Activated T-cell treated with anti-CD3 and anti-CD28 coated beads for 4 hours (primary cell): ENCODE measurements around the gene SLC13A5.
A peak's percentile ranks its signal among the peaks of the same experiment; 100 is the strongest.
"Not testable (repeated sequence)": the region's sequence is repeated elsewhere in the genome, so short reads cannot be mapped to it uniquely, and the experiment has no call there.

Experiments used
- DNase-seq: peaks from one replicate; pipeline ENCODE4 v3.0.0-alpha.2; 2020

SLC13A5 gene

DNA sequence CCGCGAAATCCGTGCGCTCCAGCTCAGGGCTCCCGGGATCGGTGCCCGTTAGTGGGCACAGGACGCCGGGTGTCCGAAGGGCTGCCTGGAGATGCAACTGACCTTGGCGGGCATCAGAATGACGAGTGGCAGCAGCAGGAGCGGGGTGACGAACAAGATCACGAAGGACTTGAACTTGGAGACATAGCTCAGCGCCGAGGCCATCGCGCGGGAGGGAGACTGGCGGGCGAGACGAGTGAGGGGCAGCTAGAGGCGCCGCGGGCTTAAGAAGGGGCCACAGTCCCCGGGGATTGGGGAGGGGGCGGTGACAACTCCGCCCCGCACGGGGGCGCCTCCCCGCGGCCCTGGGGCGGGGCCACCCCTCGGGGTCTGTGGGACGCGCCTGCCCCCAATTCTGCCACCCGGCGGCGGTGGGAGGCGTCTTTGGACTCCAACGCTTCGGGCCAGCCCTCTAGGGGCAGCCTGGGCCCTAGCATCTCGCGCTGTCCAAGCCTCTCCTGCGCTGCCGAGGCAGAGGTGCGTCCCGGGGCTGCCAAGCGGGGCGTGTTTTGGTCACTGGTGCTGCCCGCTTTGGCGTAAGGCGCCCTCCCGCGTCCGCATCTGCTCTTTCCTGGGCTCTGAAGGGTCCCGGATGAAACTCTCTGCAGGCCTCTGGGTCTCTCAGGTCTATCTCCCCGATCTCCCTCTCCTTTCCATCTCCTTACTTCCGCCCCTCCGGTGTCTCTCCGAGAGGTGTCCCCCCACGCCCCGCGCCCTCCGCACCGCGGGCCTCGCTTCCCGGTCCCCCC, at the start of gene SLC13A5:
TSS of gene SLC13A5 (minus strand) at position 240 of the 788 bp plus-strand sequence. CDS start at position 204, 36 bp downstream.
- no peak for DNase-seq

DNA sequence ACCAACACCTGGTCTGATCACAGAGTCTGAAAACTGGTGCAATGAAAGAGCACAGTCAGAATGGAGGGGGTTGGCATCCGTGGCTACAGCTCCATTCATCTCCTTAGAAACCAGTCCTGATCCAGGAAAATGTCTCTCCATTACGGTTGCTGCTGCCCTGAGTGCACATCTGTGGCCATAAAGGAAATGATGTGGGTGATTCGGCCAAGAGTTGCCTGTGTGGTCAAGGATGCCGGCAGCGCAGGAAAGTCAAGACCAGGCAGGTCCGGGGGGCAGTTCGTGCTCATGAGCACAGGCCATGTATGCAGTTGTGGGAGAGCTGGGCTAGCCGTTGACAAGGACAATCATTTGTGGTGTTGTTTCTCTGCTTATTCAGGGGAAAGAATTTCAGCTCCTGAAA, 48.6 kb upstream of the SLC13A5 start:
- no peak for DNase-seq

DNA sequence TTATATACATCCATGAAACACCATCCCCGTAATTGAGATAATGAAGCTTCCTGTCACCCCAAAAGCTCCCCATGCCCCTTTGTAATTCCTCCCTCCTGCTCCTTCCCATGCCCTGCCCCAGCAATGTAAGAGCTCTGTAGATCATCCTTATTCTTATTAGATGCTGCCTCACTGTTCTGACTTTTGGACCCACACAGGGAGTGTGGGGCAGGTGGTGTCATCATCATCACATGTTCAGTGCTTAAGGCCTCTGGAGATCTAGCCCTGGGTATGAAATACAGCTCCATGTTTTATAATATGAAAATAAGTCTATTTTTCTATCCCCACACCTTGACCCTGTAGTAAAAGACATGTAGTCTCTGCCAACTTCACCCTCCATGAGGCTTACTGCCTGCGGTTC, 44.6 kb upstream of the SLC13A5 start:
- no peak for DNase-seq

DNA sequence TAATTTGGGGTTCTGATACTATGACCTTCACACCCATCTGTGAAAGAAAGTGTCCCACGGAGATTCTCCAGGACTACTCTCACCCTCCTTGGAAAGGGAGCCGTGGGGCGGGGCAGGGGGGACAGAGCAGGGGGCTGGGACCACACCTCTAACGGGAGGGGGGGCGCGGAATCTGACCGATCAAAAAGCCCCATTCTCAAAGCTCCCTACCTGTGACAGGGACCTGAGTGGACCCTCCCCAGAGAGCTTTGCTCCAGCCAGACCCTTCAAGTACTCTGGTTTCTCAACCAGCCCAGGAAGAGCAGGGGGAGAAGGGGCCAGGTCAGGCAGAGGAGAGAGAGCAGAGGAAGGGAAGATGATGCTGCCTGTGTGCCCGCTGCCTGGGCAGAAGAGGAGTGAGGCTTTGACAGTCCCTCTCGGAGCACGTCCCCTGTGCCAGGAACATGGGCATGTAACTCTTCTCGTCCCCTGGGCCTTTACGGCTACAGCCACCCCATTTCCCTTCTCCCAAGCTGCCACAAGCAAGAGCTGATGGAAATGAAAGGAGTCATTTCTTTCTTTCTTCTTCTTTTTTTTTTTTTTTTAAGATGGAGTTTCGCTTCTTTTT, 43.4 kb upstream of the SLC13A5 start:
- DNase-seq, result no peak

DNA sequence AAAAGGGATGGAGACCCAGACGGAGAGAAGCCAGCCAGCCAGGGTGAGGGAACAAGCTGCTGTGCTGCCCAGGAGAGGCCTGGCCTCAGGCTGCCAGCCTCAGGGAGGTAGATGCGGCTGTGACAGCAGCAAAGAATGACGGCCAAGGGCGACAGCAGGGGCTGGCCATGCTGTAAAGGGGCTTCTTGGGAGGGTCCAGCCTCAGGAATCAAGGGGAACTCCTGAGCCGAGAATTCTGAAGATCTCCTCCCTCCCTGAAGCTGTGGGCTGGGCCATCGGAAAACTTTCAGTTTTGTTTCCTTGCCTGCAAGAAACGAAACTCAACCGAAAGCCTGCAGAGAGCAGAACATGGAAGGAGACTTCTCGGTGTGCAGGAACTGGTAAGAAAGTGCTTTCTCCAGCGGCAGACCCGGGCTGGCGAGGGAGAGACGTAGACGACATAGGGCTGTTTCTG, 42.6 kb upstream of the SLC13A5 start, which contains the start of gene XAF1:
TSS of gene XAF1 (plus strand) at position 316 of the 454 bp plus-strand sequence. CDS start at position 349, 33 bp downstream.
- peak; percentile 51 for DNase-seq

DNA sequence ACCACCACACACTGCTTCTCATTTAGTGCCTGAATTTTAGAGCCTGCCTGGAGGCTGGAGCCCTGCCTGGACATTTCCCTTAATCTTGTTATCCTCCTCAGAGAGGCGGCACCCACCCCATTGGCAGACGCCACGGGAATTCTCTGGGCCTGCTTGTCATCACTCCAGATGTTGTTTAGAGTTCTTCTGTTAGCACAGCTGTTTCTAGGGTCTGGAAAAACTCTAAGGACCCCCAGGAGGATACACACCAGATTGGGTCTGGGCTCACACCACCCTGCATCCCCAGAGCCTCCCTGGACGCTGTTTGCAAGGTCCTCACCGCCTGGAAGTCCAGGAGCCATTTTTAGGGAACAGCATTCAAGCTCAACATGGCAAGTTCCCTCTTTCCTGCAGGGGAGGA, 42.1 kb upstream of the SLC13A5 start:
- DNase-seq, result no peak

DNA sequence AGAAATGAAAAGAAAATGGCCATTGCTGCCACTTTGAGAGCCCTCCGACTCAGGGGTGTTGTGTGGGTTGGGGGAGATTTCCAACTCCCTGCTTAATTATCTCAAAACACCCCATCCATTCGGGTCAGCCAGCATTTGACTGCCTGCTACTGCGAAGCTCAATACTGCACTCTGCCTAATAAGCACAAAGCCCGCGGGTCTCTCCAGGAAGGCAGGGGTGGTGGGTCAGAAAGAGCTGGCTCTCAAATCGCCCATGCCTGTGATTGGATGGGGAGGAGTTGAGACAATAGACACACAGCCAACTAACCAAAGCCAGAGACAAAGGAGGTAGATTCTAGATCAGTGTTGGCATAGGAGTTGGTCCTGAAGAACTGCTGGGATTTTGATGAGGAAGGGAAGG, 40.4 kb upstream of the SLC13A5 start:
- no peak for DNase-seq

DNA sequence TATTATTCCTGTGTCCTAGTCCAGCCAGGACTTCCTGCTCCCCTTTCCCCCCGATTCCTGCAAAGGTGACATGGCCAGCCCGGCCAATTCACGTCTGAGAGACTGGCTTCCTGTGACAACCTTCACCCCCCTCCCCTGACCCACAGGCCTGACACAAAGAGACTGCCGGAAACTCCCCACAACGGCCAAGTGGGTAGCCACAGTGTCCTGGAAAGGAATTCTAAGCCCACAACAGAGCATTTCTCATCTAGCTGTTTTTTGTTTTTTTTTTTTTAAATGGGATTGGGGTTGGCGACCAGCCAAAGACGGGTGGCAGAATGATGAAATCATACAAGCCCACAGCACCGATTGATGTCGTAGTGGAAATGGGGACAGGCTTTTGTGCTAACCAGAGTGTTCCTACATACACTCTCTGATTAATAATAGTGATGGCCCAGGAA, 39.9 kb upstream of the SLC13A5 start:
- peak; percentile 46 for DNase-seq

DNA sequence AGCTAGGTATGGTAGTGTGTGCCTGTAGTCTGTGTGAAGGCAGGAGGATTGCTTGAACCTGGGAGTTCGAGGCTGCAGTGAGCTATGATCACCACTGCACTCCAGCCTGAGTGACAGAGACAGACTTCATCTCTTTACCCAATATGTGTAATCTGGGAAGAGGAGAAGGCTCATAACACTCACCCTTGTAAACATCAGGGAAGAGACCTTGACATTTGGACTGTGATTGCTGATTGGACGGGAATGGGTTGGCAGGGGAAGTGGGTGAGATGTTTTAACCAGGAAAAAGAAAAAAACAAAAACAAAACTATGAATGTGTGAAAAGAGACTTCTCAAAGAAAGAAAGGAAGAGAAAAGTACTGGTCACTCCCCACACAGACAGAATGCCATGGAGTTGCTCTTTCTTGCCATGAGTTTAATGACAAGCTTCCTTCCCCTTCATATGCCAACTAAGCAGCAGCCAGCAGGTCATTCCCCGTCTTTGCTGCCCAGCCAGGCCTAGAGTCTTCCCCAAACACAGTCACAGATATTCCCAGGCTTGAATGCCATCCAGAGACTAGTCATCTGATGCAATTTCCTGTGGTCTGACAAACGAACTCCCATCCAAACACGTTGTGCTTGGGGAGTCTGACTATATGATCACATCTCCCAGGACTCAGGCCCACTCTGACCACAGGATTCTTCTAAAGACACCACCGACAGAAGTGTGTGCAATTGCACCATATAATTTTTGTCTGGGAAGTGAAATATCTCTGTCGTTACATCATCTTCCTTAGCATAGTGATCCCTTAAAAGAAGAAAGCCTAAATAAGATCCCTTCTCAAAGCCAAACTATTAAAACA, 39.1 kb upstream of the SLC13A5 start:
- DNase-seq, result no peak

DNA sequence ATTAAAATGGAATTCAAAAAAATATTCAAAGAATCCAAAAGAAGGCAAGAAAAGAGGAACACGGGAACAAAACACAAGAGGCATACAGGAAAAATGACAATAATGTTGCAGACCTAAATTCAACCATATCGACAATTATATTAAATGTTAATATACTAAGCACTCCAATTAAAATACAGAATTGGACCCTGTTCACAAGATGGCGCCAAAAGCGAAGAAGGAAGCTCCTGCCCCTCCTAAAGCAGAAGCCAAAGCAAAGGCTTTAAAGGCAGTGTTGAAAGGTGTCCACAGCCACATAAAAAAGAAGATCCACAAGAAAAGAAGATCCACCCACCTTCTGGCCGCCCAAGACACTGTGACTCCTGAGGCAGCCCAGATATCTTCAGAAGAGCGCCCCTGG, 36.4 kb upstream of the SLC13A5 start:
- DNase-seq, result no peak

DNA sequence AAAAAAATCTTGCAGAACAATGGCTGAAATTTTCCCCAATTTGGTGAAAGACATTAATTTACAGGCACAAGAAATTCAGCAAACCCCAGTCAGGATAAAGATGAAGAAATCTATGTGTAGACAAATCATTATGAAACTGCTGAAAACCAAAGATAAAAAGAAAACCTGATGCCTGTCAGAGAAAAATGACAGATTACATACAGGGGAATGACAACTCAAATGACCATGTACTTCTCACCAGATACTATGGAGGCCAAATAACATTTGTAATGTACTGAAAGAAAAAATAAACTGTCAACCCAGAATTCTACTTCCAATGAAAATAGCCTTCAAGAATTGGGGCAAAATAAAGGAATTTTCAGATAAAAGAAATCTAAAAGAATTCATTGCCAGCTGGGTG, 35.4 kb upstream of the SLC13A5 start:
- no peak for DNase-seq

DNA sequence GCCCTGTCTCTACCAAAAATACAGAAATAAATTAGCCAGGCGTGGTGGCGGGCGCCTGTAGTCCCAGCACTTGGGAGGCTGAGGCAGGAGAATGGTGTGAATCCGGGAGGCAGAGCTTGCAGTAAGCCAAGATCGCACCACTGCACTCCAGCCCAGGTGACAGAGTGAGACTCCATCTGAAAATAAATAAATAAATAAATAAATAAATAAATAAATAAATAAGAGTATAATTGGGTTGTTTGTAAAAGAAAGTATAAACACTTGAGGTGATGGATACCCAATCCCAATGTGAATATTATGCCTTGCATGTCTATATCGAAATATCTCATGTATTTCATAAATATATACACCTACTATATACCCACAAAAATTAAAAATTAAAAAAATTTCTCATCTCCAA, 33.5 kb upstream of the SLC13A5 start:
- not testable (repeated sequence) for DNase-seq

DNA sequence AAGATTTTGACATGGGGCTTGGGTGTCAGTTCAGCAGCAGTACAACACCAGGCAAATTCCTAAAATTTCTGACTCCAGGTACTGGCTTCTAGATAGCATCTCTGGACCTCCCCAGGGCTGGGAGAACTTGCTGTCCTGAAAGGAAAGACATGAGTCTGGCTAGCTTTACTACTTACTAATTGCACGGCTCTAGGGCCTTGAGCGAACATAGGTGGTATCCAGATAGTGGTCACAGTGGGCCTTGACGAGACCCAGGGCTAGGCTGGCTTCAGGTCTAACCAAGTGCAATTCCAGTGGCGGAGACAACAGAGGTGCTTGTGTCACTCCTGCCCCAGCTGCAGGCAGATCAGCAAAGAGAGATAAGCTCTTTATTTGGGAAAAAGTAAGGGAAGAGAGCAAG, 16.4 kb upstream of the SLC13A5 start:
- DNase-seq, result no peak

DNA sequence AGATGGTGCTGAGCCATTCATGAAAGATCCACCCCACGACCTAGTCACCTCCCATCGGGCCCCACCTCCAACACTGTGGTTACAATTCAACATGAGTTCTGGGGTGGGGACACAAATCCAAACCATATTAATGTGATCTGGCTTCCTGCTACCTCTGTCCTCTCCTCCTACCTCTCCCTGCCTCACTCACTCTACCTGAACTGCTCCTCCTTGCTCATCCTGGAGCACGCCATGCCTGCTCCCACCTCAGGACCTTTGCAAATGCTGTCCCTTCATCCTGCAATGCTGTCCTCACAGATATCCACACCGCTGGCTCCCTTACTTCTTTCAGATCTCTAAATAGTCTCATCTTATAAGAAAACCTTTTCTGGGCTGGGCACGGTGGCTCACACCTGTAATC, 10.8 kb upstream of the SLC13A5 start:
- DNase-seq, result no peak

DNA sequence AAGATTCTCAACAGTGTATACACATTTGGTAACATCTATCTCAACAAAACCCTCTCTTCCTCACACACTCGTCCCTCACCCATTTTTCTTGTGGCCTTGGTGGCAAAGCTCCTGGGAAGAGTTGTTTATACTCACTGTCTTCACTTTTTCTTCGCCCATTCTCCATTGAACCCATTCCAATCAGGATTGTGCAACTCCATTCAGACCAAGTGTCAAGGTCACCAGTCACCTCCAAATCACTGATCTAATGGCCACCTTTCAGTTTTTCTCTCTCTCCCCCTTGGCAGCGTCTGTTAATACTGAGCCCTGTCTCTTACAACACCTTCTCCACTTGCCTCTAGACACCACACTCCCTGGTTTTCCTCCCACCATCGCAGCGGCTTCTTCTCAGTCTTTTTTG, 8.6 kb upstream of the SLC13A5 start:
- DNase-seq, result no peak

DNA sequence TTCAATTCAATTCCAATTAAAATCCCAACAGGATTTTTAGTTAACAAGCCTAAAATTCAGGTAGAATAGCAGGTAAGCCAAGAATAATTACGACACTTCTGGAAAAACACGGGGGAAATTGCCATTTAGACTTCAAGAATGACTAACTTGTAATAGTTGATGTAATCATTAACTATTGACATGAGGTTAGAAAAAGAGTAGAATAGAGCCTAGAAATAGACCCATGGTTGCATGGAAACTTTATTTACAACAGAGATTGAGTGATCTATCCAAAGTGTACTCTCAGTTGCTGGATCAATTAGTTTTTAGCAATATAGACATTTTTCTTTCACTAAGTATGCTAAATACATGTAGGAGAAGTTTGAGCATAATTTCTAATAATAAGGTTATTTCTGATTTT, 3.6 kb upstream of the SLC13A5 start:
- no peak for DNase-seq

DNA sequence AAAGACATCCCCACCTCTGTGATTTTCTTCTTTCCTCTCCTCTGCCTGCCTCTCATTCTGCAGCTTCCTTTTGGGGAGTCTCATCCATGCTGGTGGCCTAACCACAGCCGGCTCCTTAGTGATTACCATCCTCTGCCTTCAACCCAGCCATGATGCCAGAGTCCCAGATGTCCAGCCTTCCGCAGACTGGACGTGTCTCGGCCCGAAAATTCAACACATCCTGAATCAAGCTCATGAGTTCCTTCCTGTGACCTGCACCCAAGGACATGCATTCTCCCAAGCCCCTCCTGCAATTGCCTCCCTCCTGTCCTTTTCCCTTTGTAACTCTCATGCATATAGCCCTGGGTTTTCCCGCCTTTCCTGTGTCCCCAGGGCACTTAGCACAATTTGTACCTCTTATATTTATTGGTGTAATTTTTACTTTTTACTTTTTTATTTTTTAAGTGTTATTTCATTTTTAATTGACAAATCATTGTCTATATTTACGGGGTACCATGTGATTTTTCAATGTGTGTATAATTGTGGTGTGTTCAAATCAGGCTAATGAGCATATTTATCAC, 1.2 kb upstream of the SLC13A5 start:
- no peak for DNase-seq

DNA sequence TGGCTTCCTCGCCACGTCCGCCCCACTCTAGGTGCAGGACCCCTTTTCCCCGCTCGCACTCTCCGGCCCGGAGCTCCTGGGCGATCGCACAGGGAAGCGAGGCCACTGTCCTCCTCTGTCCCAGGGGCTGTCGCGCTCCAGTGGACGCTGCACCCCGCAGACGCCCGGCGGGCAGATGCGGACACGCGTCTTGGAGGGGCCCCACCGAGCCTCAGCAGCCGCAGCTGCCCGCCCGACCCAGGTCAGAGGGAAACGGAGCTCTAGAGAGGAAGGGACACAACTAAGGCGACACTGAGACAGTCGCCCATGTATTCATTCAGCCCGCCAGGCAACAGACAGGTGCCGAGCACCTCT, 726 bp upstream of the SLC13A5 start:
- DNase-seq, result no peak

DNA sequence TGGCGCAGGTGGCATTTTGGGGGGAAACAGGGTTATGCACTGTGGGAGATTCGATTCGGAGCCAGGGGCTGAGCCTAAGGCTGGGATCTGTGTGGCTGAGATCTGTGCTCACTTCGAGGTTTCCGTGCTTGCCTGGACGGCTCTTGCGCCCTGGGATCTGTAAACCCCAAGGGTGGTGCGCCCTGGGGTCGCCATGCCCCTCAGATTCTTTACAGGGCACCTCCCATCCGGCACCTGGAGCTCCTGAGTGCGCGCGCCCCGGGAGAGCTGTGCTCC, 377 bp downstream of the SLC13A5 start:
- no peak for DNase-seq

DNA sequence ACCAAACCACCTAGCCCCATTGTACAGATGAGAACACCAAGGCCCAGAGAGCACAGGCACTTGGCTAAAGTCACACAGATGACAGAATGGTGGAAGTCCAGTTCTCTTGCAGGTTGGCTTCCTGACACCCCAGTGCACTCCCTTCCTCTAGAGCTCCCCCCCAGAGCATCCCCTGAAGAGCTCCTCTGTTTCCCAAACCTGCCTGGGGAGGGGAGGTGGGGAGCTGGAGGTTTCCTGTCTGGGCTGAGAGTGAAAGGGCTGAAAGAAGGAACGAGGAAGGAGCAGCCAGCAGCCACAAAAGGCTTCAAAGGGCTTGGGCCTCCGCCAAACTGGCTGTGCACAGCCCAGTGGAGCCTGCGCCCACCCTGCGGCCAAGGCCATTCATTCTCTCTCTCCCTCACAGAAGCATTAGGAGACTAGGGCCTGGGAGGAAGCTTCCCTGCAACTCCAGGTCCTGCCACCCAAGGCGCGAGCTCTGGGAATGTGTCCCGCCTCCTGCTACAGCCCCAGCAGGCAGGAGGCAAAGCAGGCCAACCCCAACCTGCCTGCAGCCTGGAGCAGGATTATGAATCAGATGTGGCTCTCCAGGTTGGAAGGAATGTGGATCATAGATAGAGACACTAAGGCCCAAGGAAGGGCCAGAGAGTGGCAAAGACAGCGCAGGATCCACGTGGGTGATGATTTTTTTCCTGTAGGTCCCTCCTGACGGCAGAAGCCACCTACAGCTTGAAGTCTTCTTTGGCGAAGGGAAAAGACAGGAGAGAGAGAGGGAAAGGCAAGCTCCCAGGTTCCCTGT, 913 bp downstream of the SLC13A5 start:
- no peak for DNase-seq

DNA sequence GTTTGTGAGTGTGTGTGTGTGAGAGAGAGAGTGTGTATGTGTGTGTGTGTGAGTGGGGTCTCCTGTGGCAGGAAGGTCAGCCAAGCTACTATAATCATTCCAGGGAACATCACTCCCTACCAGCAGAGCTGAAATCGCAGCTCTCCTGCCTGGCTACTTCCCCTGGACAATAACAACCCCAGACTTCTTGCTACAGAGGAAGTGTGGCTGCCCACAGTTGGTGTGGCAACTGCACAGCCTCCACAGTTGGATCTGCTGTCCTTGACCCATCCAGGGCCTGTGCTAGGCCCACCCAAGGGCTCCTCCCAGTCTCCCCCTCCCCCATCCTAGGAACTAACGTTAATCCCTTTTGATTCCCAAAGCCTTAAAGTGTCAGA, 1.5 kb downstream of the SLC13A5 start:
- DNase-seq, result no peak

DNA sequence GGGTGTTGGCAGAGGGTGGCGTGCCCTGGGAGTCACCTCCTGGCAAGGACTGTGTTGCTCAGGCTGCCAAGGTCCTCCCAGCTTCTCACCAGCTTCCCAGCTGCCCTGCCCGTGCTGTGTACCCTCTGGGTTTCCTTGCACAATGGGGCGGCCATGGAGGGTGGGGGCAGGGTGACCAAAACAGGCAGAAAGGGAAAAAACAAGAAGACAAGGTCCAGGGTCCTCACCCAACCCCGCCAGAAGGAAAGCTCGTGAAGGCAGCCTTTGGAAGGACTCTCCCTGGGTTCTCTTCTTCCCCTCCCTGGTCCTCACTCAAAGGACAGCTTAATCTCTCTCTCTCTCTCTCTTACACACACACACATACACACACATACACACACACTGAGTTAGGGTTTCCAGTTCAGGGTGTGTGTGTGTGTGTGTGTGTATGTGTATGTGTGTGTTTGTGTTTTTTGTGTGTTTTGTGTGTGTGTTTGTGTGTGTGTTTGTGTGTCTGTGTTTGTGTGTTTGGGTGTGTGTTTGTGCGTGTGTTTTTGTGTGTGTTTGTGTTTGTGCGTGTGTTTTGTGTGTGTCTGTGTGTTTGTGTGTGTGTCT, 2.0 kb downstream of the SLC13A5 start:
- DNase-seq, result no peak
